GM19193 (cell line): ENCODE measurements around the gene RABL6.

Source experiments
- POLR2A ChIP-seq: IDR thresholded peaks from 4 replicates; pipeline ENCODE4 v1.6.1; 2011; ENCODE audit not compliant: insufficient read depth, insufficient read length; ENCODE audit errors: extremely low read depth

Gene RABL6

GRCh38 chr9:136848393-136849037, 40.8 kb downstream of the RABL6 start:
- TF ChIP-seq POLR2A = no peak

GRCh38 chr9:136849038-136849959, 41.6 kb downstream of the RABL6 start, which contains the start of gene PHPT1:
TSS of gene PHPT1 (plus strand) at chr9:136849409. CDS start at chr9:136849431, 22 bp downstream.
- TF ChIP-seq POLR2A = peak; percentile 93

DNA sequence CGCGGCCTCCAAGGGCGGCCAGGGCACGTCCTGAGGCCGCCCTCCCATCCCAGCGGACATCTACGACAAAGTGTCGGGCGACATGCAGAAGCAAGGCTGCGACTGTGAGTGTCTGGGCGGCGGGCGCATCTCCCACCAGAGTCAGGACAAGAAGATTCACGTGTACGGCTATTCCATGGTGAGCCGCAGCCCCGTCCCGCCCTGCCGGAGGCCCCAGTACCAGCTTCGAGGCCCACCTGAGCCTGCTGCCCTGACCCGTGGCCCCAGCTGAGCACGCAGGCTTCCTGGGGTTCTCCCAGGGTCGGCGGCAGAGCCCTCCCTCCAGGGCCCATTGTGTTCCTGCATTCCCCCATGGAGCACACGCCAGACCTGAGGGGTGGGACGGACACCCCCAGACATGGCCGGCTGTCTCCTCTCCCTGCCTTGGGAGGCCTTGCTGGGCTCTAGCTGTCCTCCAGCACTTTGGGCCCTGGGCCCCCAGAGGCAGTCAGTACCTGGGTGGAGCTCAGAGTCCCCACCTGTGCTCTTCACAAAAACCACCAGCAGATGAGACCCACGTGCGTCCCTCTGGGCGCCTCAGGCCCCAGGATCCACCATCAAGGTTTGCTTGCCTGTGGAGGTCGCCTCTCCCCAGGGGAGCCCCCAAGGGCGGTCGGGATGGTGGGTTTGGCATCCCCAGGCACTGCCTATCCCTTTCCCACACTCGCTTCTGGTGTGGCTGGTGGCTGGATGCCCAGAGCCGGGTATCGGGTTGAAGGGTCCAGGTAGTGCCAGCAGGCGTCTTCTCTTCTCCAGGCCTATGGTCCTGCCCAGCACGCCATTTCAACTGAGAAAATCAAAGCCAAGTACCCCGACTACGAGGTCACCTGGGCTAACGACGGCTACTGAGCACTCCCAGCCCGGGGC, 42.5 kb downstream of the RABL6 start:
- no peak for TF ChIP-seq POLR2A

- TF ChIP-seq POLR2A = no peak
These were observed 43.4 kb downstream of the RABL6 start for GRCh38 chr9:136850866-136851775.

- no peak for TF ChIP-seq POLR2A
These were observed 44.4 kb downstream of the RABL6 start, which contains the start of gene MAMDC4 for GRCh38 chr9:136851941-136852663. TSS of gene MAMDC4 (plus strand) at chr9:136852346. CDS start at chr9:136852417, 71 bp downstream.

DNA sequence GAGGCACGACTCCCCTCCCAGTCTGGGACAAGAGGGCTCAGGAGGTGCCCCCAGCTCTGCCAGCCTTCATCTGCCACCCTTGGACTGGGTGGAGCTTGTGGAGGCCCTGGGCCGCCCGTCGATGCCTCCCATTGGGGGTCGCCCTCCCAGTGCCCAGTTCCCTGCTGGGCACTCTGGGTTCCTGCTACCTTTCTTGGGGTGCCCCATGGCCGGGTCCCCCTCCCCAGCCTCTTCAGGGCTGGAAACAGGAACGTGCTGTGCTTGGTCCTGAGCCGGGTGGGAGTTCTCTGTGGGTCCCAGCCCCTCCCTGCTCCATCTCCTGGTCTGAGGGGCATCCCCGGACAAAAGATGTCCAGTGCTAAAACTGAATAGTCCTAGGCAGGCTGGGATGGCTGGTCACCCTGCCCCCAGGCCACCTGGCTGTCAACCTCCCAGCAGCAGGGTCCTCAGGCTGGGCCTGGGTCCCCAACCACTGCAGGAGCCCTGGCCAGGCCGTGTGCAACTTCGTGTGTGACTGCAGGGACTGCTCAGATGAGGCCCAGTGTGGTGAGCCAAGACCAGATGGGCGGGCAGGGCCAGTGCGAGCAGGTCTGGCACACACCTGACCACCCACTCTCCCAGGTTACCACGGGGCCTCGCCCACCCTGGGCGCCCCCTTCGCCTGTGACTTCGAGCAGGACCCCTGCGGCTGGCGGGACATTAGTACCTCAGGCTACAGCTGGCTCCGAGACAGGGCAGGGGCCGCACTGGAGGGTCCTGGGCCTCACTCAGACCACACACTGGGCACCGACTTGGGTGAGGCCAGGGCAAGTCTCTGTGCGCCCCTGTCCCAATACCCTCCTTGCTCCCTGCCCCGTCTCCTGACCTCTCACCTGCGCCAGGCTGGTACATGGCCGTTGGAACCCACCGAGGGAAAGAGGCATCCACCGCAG, 45.2 kb downstream of the RABL6 start:
- no peak for TF ChIP-seq POLR2A

- no peak for TF ChIP-seq POLR2A
These were observed 45.9 kb downstream of the RABL6 start for GRCh38 chr9:136853596-136854112.

- TF ChIP-seq POLR2A = no peak
These were observed 46.5 kb downstream of the RABL6 start for GRCh38 chr9:136854113-136854841.

DNA sequence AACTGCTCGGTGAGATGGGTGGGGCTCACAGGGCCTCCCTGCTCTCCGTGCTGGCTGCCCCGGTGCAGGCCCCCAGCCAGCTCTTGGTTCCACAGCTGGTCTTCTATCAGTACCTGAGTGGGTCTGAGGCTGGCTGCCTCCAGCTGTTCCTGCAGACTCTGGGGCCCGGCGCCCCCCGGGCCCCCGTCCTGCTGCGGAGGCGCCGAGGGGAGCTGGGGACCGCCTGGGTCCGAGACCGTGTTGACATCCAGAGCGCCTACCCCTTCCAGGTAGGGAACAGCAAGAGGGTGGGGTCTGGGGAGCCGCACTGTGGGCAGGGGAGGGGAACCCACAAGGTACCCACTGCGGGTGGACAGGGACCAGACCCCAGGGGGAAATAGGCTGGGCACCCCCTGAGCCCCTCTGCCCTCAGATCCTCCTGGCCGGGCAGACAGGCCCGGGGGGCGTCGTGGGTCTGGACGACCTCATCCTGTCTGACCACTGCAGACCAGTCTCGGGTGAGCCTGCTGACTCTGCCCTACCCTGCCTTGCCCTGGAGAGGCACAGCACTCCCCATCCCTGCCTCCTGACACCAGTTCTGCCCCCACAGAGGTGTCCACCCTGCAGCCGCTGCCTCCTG, 47.2 kb downstream of the RABL6 start:
- no peak for TF ChIP-seq POLR2A

DNA sequence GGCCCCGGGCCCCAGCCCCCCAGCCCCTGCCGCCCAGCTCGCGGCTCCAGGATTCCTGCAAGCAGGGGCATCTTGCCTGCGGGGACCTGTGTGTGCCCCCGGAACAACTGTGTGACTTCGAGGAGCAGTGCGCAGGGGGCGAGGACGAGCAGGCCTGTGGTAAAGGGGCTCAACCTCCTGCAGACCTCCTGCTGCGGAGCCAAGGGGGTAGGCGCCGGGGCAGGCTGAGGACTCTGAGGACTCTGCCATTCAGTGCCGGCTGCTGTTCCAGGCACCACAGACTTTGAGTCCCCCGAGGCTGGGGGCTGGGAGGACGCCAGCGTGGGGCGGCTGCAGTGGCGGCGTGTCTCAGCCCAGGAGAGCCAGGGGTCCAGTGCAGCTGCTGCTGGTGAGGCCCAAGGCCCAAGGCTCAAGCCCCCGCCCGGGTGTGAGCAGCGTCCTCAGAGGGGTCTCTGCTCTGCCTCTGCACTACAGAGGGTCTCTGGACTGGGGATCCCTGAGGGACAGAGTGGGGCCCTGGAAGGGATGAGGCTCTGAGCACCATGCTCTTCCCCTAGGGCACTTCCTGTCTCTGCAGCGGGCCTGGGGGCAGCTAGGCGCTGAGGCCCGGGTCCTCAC, 47.8 kb downstream of the RABL6 start:
- no peak for TF ChIP-seq POLR2A

DNA sequence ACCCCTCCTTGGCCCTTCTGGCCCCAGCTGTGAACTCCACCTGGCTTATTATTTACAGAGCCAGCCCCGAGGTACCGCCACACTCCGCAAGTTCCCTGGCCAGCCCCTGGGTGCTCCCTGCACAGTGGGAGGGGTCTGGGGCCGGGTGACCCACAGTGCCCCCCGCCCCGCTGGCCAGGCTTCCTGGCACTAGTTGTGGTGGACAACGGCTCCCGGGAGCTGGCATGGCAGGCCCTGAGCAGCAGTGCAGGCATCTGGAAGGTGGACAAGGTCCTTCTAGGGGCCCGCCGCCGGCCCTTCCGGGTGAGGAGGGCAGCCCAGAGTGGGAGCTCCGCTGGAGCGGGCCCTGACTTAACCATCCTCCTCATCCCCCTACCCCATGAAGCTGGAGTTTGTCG, 48.3 kb downstream of the RABL6 start:
- TF ChIP-seq POLR2A = no peak
